ENCODE data around the gene HIRIP3. TPM values are rescaled to one million over a fixed set of nuclear protein-coding genes. Genes with fewer than 3 reads are reported as not detected.

Gene HIRIP3
- polyA plus RNA-seq, 1 donor (not counting 4 experiments of a cell fraction or from before 2014, with no cell fraction given): 4.1 TPM

DNA sequence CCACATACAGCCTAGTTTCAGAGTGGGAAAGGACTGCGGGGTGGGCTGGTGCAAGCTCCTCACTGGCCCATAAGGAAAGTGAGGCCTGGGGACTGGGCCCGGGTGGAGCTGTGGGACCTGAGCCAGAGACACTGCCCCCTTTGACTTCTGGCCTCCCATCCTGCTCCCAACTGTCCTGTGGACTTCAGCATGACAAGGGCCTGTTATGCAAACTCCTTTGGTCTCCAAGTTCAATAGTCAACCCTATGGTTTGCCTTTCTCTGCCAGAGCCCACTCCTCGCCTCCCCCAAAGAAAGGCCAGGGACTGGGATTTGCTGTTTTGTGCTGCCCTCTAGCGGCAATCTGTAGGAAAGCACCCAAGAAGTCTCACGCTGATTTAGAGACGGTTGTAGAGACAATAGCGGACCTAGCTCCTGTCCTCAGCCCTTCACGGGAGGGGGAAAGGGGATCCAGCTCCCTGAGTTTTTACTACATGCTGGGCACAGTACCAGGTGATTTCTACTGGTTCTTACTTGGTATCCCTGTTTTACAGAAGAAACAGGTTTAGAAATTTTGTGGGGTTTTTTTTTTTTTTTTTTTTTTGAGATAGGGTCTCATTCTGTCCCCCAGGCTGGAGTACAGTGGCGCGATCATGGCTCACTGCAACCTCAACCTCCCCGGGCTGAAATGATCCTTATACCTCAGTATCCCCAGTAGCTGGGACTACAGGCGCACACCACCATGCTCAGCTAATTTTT, 36.8 kb upstream of the HIRIP3 start:
- H3K9me3 ChIP-seq (ENCODE audit: control insufficient read depth, low read depth, low read length): no peaks in the 10 kb centered on the region
- FAIRE-seq (no peak), DNase-seq (ENCODE audit: low read depth, low spot score) (no peak)
- no peak overlapping the region for H3K9ac ChIP-seq (ENCODE audit: control insufficient read depth, extremely low read depth, insufficient read depth, low read length)
- H3K9me1 ChIP-seq (ENCODE audit: control insufficient read depth, extremely low read depth, insufficient read depth, low read length): no peaks in the 10 kb centered on the region
- no peaks in the 10 kb centered on the region for H4K20me1 ChIP-seq (ENCODE audit: control insufficient read depth, extremely low read depth, insufficient read depth, low read length)
- no peak overlapping the region for H3K4me3 ChIP-seq (ENCODE audit: control insufficient read depth in 2 of 3, extremely low read depth in 1 of 3, insufficient read depth in 2 of 3, low read depth in 1 of 3, low read length in 3 of 3)
- dilution Hi-C loops (cut with MboI; ENCODE audit: extremely low pct_ligation_motif_present, low sequenced_read_pairs): no loop called here
- no peak overlapping the region for H3K27ac ChIP-seq (ENCODE audit: control insufficient read depth, insufficient read depth, low read length)
- no peaks in the 10 kb centered on the region for H3K36me3 ChIP-seq (ENCODE audit: control insufficient read depth in 2 of 2, extremely low read depth in 1 of 2, insufficient read depth in 2 of 2, low read length in 2 of 2)
- no peak overlapping the region for H3K4me2 ChIP-seq (ENCODE audit: control insufficient read depth, extremely low read depth, insufficient read depth, low read depth, low read length)
- peaks cover 41% of the 10 kb centered on the region for H3K27me3 ChIP-seq (ENCODE audit: control insufficient read depth, extremely low read depth, insufficient read depth, low read length)
- H3K79me2 ChIP-seq (ENCODE audit: control insufficient read depth, insufficient read depth, low read length): no peaks in the 10 kb centered on the region
- H2AFZ ChIP-seq (ENCODE audit: control insufficient read depth, low read length): no peak overlapping the region
- H3K4me1 ChIP-seq (ENCODE audit: control insufficient read depth, extremely low read depth, insufficient read depth, low read length): no peaks in the 10 kb centered on the region
- TF ChIP-seq CTCF (optimal IDR thresholded peaks at IDR 0.05 in 1 of 3, IDR thresholded peaks at IDR 0.05 in 1 of 3, conservative IDR thresholded peaks at IDR 0.05 in 1 of 3; ENCODE audit: extremely low read depth in 1 of 3, insufficient read depth in 2 of 3, low read length in 3 of 3) (peak; percentile 65 to 93 (median 74)), EZH2 (IDR thresholded peaks at IDR 0.05; ENCODE audit: low read length) (no peak)

GRCh38 chr16:30031477-30031918, 36.1 kb upstream of the HIRIP3 start:
- H3K4me3 ChIP-seq (ENCODE audit: control insufficient read depth in 2 of 3, extremely low read depth in 1 of 3, insufficient read depth in 2 of 3, low read depth in 1 of 3, low read length in 3 of 3): no peak overlapping the region
- no peaks in the 10 kb centered on the region for H3K4me1 ChIP-seq (ENCODE audit: control insufficient read depth, extremely low read depth, insufficient read depth, low read length)
- H4K20me1 ChIP-seq (ENCODE audit: control insufficient read depth, extremely low read depth, insufficient read depth, low read length): no peaks in the 10 kb centered on the region
- FAIRE-seq (no peak), DNase-seq (ENCODE audit: low read depth, low spot score) (no peak)
- no peak overlapping the region for H2AFZ ChIP-seq (ENCODE audit: control insufficient read depth, low read length)
- H3K36me3 ChIP-seq (ENCODE audit: control insufficient read depth in 2 of 2, extremely low read depth in 1 of 2, insufficient read depth in 2 of 2, low read length in 2 of 2): no peaks in the 10 kb centered on the region
- peaks cover 41% of the 10 kb centered on the region for H3K27me3 ChIP-seq (ENCODE audit: control insufficient read depth, extremely low read depth, insufficient read depth, low read length)
- dilution Hi-C loops (cut with MboI; ENCODE audit: extremely low pct_ligation_motif_present, low sequenced_read_pairs): no loop called here
- H3K27ac ChIP-seq (ENCODE audit: control insufficient read depth, insufficient read depth, low read length): no peak overlapping the region
- H3K9me1 ChIP-seq (ENCODE audit: control insufficient read depth, extremely low read depth, insufficient read depth, low read length): no peaks in the 10 kb centered on the region
- H3K9ac ChIP-seq (ENCODE audit: control insufficient read depth, extremely low read depth, insufficient read depth, low read length): no peak overlapping the region
- no peak for TF ChIP-seq CTCF (optimal IDR thresholded peaks at IDR 0.05 in 1 of 3, IDR thresholded peaks at IDR 0.05 in 1 of 3, conservative IDR thresholded peaks at IDR 0.05 in 1 of 3; ENCODE audit: extremely low read depth in 1 of 3, insufficient read depth in 2 of 3, low read length in 3 of 3)
- peak; percentile 70 for TF ChIP-seq EZH2 (IDR thresholded peaks at IDR 0.05; ENCODE audit: low read length)
- H3K4me2 ChIP-seq (ENCODE audit: control insufficient read depth, extremely low read depth, insufficient read depth, low read depth, low read length): no peak overlapping the region
- no peaks in the 10 kb centered on the region for H3K9me3 ChIP-seq (ENCODE audit: control insufficient read depth, low read depth, low read length)
- H3K79me2 ChIP-seq (ENCODE audit: control insufficient read depth, insufficient read depth, low read length): no peaks in the 10 kb centered on the region
